ENCODE data around the gene WNT9A.

WNT9A gene

GRCh38 chr1:227886503-227886961 lies 61.2 kb downstream of the WNT9A start:
- H3K4me3 ChIP-seq (ENCODE audit: low read depth, low read length) = no peak overlapping the region
- TF ChIP-seq, protein P1, sequence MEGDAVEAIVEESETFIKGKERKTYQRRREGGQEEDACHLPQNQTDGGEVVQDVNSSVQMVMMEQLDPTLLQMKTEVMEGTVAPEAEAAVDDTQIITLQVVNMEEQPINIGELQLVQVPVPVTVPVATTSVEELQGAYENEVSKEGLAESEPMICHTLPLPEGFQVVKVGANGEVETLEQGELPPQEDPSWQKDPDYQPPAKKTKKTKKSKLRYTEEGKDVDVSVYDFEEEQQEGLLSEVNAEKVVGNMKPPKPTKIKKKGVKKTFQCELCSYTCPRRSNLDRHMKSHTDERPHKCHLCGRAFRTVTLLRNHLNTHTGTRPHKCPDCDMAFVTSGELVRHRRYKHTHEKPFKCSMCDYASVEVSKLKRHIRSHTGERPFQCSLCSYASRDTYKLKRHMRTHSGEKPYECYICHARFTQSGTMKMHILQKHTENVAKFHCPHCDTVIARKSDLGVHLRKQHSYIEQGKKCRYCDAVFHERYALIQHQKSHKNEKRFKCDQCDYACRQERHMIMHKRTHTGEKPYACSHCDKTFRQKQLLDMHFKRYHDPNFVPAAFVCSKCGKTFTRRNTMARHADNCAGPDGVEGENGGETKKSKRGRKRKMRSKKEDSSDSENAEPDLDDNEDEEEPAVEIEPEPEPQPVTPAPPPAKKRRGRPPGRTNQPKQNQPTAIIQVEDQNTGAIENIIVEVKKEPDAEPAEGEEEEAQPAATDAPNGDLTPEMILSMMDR (IDR thresholded peaks at IDR 0.05; ENCODE audit: low read depth, low read length) = no peak

DNA sequence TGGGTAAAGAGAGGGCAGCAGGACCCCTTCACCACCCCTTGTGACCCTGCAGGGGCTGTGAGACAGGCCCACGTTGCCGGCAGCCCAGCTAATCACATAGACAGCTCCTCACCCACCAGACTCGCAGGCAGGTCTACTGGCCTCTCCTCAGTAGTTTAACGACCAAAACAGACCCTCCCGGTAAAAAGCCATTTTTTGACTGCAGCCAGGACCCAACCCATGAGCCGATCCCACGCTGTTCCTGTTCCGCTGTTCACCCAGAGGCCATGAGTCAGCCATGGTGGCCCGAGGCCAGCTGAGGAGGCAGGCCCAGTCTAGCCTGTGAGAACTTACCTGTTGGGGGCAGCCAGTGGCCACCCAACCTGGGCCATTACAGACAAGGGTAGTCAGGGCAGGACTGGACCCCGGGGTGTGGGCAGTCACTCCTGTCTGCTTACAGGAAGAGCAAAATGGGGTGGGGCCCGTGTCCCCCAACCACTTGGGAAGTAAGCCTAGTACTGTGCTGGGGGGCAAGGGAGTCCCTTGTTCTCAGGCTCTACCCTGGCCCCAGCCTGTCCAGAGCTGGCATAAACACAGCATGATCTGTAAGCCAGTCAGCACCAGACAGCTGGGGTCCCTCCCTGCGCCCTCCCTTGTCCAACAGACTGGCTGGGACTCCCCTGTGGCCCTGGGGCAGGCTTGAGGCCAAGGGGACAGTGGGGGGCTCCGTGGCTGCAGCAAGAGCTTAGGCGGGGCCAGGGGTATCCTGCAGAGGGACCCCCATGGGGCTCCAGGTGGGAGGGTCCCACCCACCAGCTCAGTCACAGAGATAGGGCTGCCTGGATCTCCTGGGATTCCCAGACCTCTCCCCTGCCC lies 61.9 kb downstream of the WNT9A start:
- no peak overlapping the region for H3K4me3 ChIP-seq (ENCODE audit: low read depth, low read length)
- TF ChIP-seq, protein P1 (IDR thresholded peaks at IDR 0.05; ENCODE audit: low read depth, low read length) = no peak

DNA sequence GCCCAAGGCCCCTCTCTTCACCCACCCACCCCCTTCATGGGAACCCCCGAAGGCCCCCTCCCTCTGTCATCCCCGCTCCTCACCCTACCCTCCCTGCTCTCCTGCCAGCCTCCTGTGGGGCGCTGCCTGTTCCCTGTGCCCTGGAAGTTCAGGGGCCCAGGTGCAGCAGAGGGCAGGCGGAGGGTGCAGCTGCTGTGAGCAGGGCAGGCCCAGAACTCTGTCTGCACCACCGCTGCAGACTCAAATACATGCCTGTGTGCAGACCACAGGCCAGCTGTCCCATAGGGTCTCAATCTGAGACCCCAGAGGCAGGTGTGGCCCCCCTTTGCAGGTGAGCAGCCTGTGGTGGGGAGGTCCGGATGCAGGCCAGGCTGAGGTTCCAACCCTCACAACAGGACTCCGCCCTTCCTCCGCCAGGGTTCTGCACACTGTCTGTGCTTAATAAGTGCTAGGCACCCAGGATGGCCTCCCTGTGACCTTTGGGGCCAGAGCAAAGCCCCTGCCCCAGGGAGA lies 62.5 kb downstream of the WNT9A start:
- TF ChIP-seq, protein P1 (IDR thresholded peaks at IDR 0.05; ENCODE audit: low read depth, low read length) = no peak
- H3K4me3 ChIP-seq (ENCODE audit: low read depth, low read length) = no peak overlapping the region

GRCh38 chr1:227884370-227885134 lies 63.2 kb downstream of the WNT9A start:
- no peak overlapping the region for H3K4me3 ChIP-seq (ENCODE audit: low read depth, low read length)
- TF ChIP-seq, protein P1 (IDR thresholded peaks at IDR 0.05; ENCODE audit: low read depth, low read length) = no peak

GRCh38 chr1:227883641-227884301 lies 64.0 kb downstream of the WNT9A start:
- TF ChIP-seq, protein P1 (IDR thresholded peaks at IDR 0.05; ENCODE audit: low read depth, low read length) = no peak
- no peak overlapping the region for H3K4me3 ChIP-seq (ENCODE audit: low read depth, low read length)

GRCh38 chr1:227883073-227883520 lies 64.6 kb downstream of the WNT9A start:
- H3K4me3 ChIP-seq (ENCODE audit: low read depth, low read length) = no peak overlapping the region
- TF ChIP-seq, protein P1 (IDR thresholded peaks at IDR 0.05; ENCODE audit: low read depth, low read length) = no peak

Data from WI38 (cell line).